ENCODE measurements around the gene DLG1.

DNA sequence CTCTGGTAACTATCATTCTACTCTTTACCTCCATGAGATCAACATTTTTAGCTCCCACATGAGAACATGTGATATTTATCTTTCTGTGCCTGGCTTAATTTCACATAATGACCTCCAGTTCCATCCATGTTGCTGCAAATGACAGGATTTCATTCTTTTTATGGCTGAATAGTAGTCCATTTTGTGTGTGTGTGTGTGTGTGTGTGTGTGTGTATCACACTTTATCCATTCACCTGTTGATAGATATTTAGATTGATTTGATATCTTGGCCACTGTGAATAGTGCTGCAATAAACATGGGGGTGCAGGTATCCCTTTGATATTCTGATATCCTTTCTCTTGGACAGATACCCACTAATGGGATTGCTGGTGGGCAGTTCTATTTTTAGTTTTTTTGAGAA is 18.3 kb downstream of the DLG1 start:
- TF ChIP-seq CTCF (IDR thresholded peaks at IDR 0.05; ENCODE audit: low read depth, low read length, missing input control) (no peak), JUND (IDR thresholded peaks at IDR 0.05) (no peak), YY1 (IDR thresholded peaks at IDR 0.05) (no peak), TAF1 (conservative IDR thresholded peaks at IDR 0.05) (no peak), FOXA2 (IDR thresholded peaks at IDR 0.05) (no peak)

Measured in liver (tissue), 3 donors.